ENCODE results near the gene FN3K.

Gene FN3K

GRCh38 chr17:82703036-82703745, 32.2 kb upstream of the FN3K start:
- TF ChIP-seq ZNF596 (tag by site-specific recombination; IDR thresholded peaks at IDR 0.05) = no peak
- TF ChIP-seq ZBTB20 (tag by site-specific recombination; IDR thresholded peaks at IDR 0.05) = peak; percentile 59
- TF ChIP-seq ZNF341 (tag by site-specific recombination; IDR thresholded peaks at IDR 0.05; ENCODE audit: low read depth) = no peak
- no peak for TF ChIP-seq ZNF350 (tag by site-specific recombination; IDR thresholded peaks at IDR 0.05)
- 0 out of 2 replicates have a peak, but pooled peaks have one; percentile 12 for TF ChIP-seq GLIS2 (tag by site-specific recombination; IDR thresholded peaks at IDR 0.05)
- CTCF ChIA-PET = no interaction called here
- H3K4me3 ChIP-seq (ENCODE audit: low read depth, low read length) = no peak overlapping the region
- POLR2A ChIA-PET = no interaction called here
- H3K27ac ChIP-seq (ENCODE audit: extremely low read depth, low read depth, low read length) = no peak overlapping the region
- H3K9me3 ChIP-seq (ENCODE audit: control insufficient read depth, insufficient read depth, low read depth, low read length) = no peaks in the 10 kb centered on the region
- no peaks in the 10 kb centered on the region for H3K36me3 ChIP-seq (ENCODE audit: control insufficient read depth in 2 of 2, insufficient read depth in 1 of 2, low read length in 2 of 2)
- H3K4me1 ChIP-seq (ENCODE audit: control insufficient read depth, insufficient read depth, low read length) = no peaks in the 10 kb centered on the region

GRCh38 chr17:82703935-82704865, 31.2 kb upstream of the FN3K start:
- TF ChIP-seq ZNF10 (tag by site-specific recombination; IDR thresholded peaks at IDR 0.05) (no peak), ZNF548 (tag by site-specific recombination; IDR thresholded peaks at IDR 0.05) (no peak), SCRT2 (tag by site-specific recombination; IDR thresholded peaks at IDR 0.05) (peak; percentile 92), ZNF112 (tag by site-specific recombination; IDR thresholded peaks at IDR 0.05) (no peak), ZSCAN30 (tag by site-specific recombination; IDR thresholded peaks at IDR 0.05) (no peak), KLF1 (tag by site-specific recombination; IDR thresholded peaks at IDR 0.05) (0 out of 2 replicates have a peak, but pooled peaks have one; percentile 23), ZNF624 (tag by site-specific recombination; IDR thresholded peaks at IDR 0.05) (no peak), ZNF324 (tag by site-specific recombination; IDR thresholded peaks at IDR 0.05) (no peak), MEIS1 (CRISPR knock-in tag; IDR thresholded peaks at IDR 0.05; ENCODE audit: borderline replicate concordance) (no peak), SETDB1 (IDR thresholded peaks at IDR 0.05; ENCODE audit: insufficient read length, low read length) (no peak), SCRT1 (tag by site-specific recombination; IDR thresholded peaks at IDR 0.05; ENCODE audit: borderline replicate concordance) (peak; percentile 90)
- no peak overlapping the region for H3K4me3 ChIP-seq (ENCODE audit: low read depth, low read length)
- H3K27ac ChIP-seq (ENCODE audit: extremely low read depth, low read depth, low read length) = no peak overlapping the region
- POLR2A ChIA-PET = no interaction called here
- CTCF ChIA-PET = no interaction called here
- H3K36me3 ChIP-seq (ENCODE audit: control insufficient read depth in 2 of 2, insufficient read depth in 1 of 2, low read length in 2 of 2) = no peaks in the 10 kb centered on the region
- no peaks in the 10 kb centered on the region for H3K9me3 ChIP-seq (ENCODE audit: control insufficient read depth, insufficient read depth, low read depth, low read length)
- no peaks in the 10 kb centered on the region for H3K4me1 ChIP-seq (ENCODE audit: control insufficient read depth, insufficient read depth, low read length)

- Histone ChIP-seq H3K4me3 (ENCODE audit: low read depth, low read length) (no peak overlapping the region), H3K27ac (ENCODE audit: extremely low read depth, low read depth, low read length) (no peak overlapping the region), H3K36me3 (ENCODE audit: control insufficient read depth in 2 of 2, insufficient read depth in 1 of 2, low read length in 2 of 2) (no peaks in the 10 kb centered on the region), H3K4me1 (ENCODE audit: control insufficient read depth, insufficient read depth, low read length) (no peaks in the 10 kb centered on the region), H3K9me3 (ENCODE audit: control insufficient read depth, insufficient read depth, low read depth, low read length) (no peaks in the 10 kb centered on the region)
- POLR2A ChIA-PET = no interaction called here
- no peak for TF ChIP-seq ZNF830 (tag by site-specific recombination; IDR thresholded peaks at IDR 0.05; ENCODE audit: low read depth)
- CTCF ChIA-PET = no interaction called here
Measured at GRCh38 chr17:82704886-82705285, 30.5 kb upstream of the FN3K start.

GRCh38 chr17:82705756-82706155, 29.7 kb upstream of the FN3K start:
- POLR2A ChIA-PET = no interaction called here

More at GRCh38 chr17:82705756-82706155, 29.7 kb upstream of the FN3K start:
- H3K4me3 ChIP-seq (ENCODE audit: low read depth, low read length) = no peak overlapping the region
- H3K27ac ChIP-seq (ENCODE audit: extremely low read depth, low read depth, low read length) = no peak overlapping the region
- H3K4me1 ChIP-seq (ENCODE audit: control insufficient read depth, insufficient read depth, low read length) = no peaks in the 10 kb centered on the region
- CTCF ChIA-PET = no interaction called here
- no peaks in the 10 kb centered on the region for H3K9me3 ChIP-seq (ENCODE audit: control insufficient read depth, insufficient read depth, low read depth, low read length)
- H3K36me3 ChIP-seq (ENCODE audit: control insufficient read depth in 2 of 2, insufficient read depth in 1 of 2, low read length in 2 of 2) = no peaks in the 10 kb centered on the region
- TF ChIP-seq ZNF350 (tag by site-specific recombination; IDR thresholded peaks at IDR 0.05) = no peak
- no peak for TF ChIP-seq ZSCAN16 (tag by site-specific recombination; IDR thresholded peaks at IDR 0.05)
- no peak for TF ChIP-seq ZNF626 (tag by site-specific recombination; IDR thresholded peaks at IDR 0.05)
- no peak for TF ChIP-seq ZNF416 (tag by site-specific recombination; IDR thresholded peaks at IDR 0.05)
- TF ChIP-seq ZNF558 (tag by site-specific recombination; IDR thresholded peaks at IDR 0.05) = no peak
- TF ChIP-seq ZNF501 (tag by site-specific recombination; IDR thresholded peaks at IDR 0.05) = no peak
- TF ChIP-seq ZEB2 (tag by site-specific recombination; IDR thresholded peaks at IDR 0.05) = no peak
- TF ChIP-seq ZSCAN5A (tag by site-specific recombination; IDR thresholded peaks at IDR 0.05) = no peak
- TF ChIP-seq KLF9 (tag by site-specific recombination; IDR thresholded peaks at IDR 0.05; ENCODE audit: low read depth) = no peak

Data from HEK293 (cell line).